ENCODE results near the gene CMIP.

CMIP gene

GRCh38 chr16:81630635-81631031, 186.0 kb downstream of the CMIP start:
- Histone ChIP-seq H3K4me3 (ENCODE audit: insufficient read depth in 1 of 2, low read depth in 1 of 2, low read length in 2 of 2) (no peak overlapping the region), H3K27me3 (ENCODE audit: control insufficient read depth in 1 of 2, insufficient read depth in 1 of 2, low read length in 2 of 2) (no peaks in the 10 kb centered on the region), H3K36me3 (ENCODE audit: control insufficient read depth in 1 of 2, insufficient read depth in 2 of 2, low read depth in 1 of 2, low read length in 2 of 2) (peaks cover 0 to 9% of the 10 kb centered on the region in 2 experiments), H2BK15ac (ENCODE audit: low read depth, poor library complexity, severe bottlenecking) (no peak overlapping the region), H3K18ac (ENCODE audit: low read depth in 1 of 2, low read length in 2 of 2) (no peak overlapping the region), H4K91ac (ENCODE audit: low read length) (no peak overlapping the region), H3K79me1 (replicated peaks; ENCODE audit: low read length, poor library complexity, severe bottlenecking) (peaks cover 30% of the 10 kb centered on the region), H2AK5ac (ENCODE audit: low read length, severe bottlenecking) (no peak overlapping the region), H2BK120ac (ENCODE audit: low read depth, low read length) (no peak overlapping the region), H2AFZ (ENCODE audit: low read depth, low read length) (no peak overlapping the region), H3K9ac (ENCODE audit: low read length) (no peak overlapping the region), H3K23ac (ENCODE audit: low read length in 2 of 2) (no peak overlapping the region), H3K27ac (ENCODE audit: low read length, poor library complexity, severe bottlenecking) (no peak overlapping the region), H3K4me1 (ENCODE audit: control insufficient read depth, insufficient read depth, low read depth, low read length) (peaks cover 32% of the 10 kb centered on the region), H2BK12ac (ENCODE audit: low read length in 2 of 2) (no peak overlapping the region), H3K9me3 (ENCODE audit: control insufficient read depth, low read length) (no peaks in the 10 kb centered on the region), H3K4me2 (ENCODE audit: low read length, poor library complexity, severe bottlenecking) (no peak overlapping the region), H2BK5ac (ENCODE audit: low read depth, low read length, poor library complexity, severe bottlenecking) (no peak overlapping the region), H3K14ac (ENCODE audit: low read length in 2 of 2) (no peak overlapping the region), H4K8ac (ENCODE audit: low read length) (no peak overlapping the region), H3K4ac (ENCODE audit: low read depth in 1 of 2, low read length in 2 of 2) (no peak overlapping the region)
- no peak for DNase-seq
- 86% methylated on average over 5 of the region's 5 CpGs for WGBS

GRCh38 chr16:81632392-81633146, 188.0 kb downstream of the CMIP start:
- H3K27ac ChIP-seq (ENCODE audit: low read length, poor library complexity, severe bottlenecking): no peak overlapping the region
- no peak overlapping the region for H2AK5ac ChIP-seq (ENCODE audit: low read length, severe bottlenecking)
- H3K4me1 ChIP-seq (ENCODE audit: control insufficient read depth, insufficient read depth, low read depth, low read length): peaks cover 21% of the 10 kb centered on the region
- H3K27me3 ChIP-seq (ENCODE audit: control insufficient read depth in 1 of 2, insufficient read depth in 1 of 2, low read length in 2 of 2): no peaks in the 10 kb centered on the region
- no peak overlapping the region for H3K4ac ChIP-seq (ENCODE audit: low read depth in 1 of 2, low read length in 2 of 2)
- 52% methylated on average over 17 of the region's 18 CpGs for WGBS
- H2BK15ac ChIP-seq (ENCODE audit: low read depth, poor library complexity, severe bottlenecking): no peak overlapping the region
- no peak overlapping the region for H3K4me2 ChIP-seq (ENCODE audit: low read length, poor library complexity, severe bottlenecking)
- H4K91ac ChIP-seq (ENCODE audit: low read length): no peak overlapping the region
- peak overlapping the region in 1 of 2 experiments; percentile 9 for H3K23ac ChIP-seq (ENCODE audit: low read length in 2 of 2)
- H2BK5ac ChIP-seq (ENCODE audit: low read depth, low read length, poor library complexity, severe bottlenecking): no peak overlapping the region
- H3K79me1 ChIP-seq (replicated peaks; ENCODE audit: low read length, poor library complexity, severe bottlenecking): peaks cover 20% of the 10 kb centered on the region
- H3K9me3 ChIP-seq (ENCODE audit: control insufficient read depth, low read length): no peaks in the 10 kb centered on the region
- no peak overlapping the region for H3K4me3 ChIP-seq (ENCODE audit: insufficient read depth in 1 of 2, low read depth in 1 of 2, low read length in 2 of 2)
- H3K18ac ChIP-seq (ENCODE audit: low read depth in 1 of 2, low read length in 2 of 2): peak overlapping the region; percentile 34 to 61
- H3K9ac ChIP-seq (ENCODE audit: low read length): no peak overlapping the region
- no peak overlapping the region for H4K8ac ChIP-seq (ENCODE audit: low read length)
- peak; percentile 95 for DNase-seq
- H2AFZ ChIP-seq (ENCODE audit: low read depth, low read length): no peak overlapping the region
- H2BK120ac ChIP-seq (ENCODE audit: low read depth, low read length): no peak overlapping the region
- peak overlapping the region in 1 of 2 experiments; percentile 58 for H3K14ac ChIP-seq (ENCODE audit: low read length in 2 of 2)
- peaks cover 0 to 4% of the 10 kb centered on the region in 2 experiments for H3K36me3 ChIP-seq (ENCODE audit: control insufficient read depth in 1 of 2, insufficient read depth in 2 of 2, low read depth in 1 of 2, low read length in 2 of 2)
- H2BK12ac ChIP-seq (ENCODE audit: low read length in 2 of 2): peak overlapping the region in 1 of 2 experiments; percentile 37

- no peak for DNase-seq
- Histone ChIP-seq H3K18ac (ENCODE audit: low read depth in 1 of 2, low read length in 2 of 2) (peak overlapping the region in 1 of 2 experiments; percentile 83), H3K4me3 (ENCODE audit: insufficient read depth in 1 of 2, low read depth in 1 of 2, low read length in 2 of 2) (no peak overlapping the region), H3K27ac (ENCODE audit: low read length, poor library complexity, severe bottlenecking) (no peak overlapping the region), H3K4me1 (ENCODE audit: control insufficient read depth, insufficient read depth, low read depth, low read length) (peaks cover 21% of the 10 kb centered on the region), H3K36me3 (ENCODE audit: control insufficient read depth in 1 of 2, insufficient read depth in 2 of 2, low read depth in 1 of 2, low read length in 2 of 2) (peaks cover 0 to 4% of the 10 kb centered on the region in 2 experiments), H2BK15ac (ENCODE audit: low read depth, poor library complexity, severe bottlenecking) (peak overlapping the region; percentile 39), H4K91ac (ENCODE audit: low read length) (no peak overlapping the region), H3K9me3 (ENCODE audit: control insufficient read depth, low read length) (no peaks in the 10 kb centered on the region), H4K8ac (ENCODE audit: low read length) (no peak overlapping the region), H2BK5ac (ENCODE audit: low read depth, low read length, poor library complexity, severe bottlenecking) (no peak overlapping the region), H3K79me1 (replicated peaks; ENCODE audit: low read length, poor library complexity, severe bottlenecking) (peaks cover 22% of the 10 kb centered on the region), H3K23ac (ENCODE audit: low read length in 2 of 2) (no peak overlapping the region), H3K9ac (ENCODE audit: low read length) (no peak overlapping the region), H3K4ac (ENCODE audit: low read depth in 1 of 2, low read length in 2 of 2) (peak overlapping the region in 1 of 2 experiments; percentile 44), H2BK120ac (ENCODE audit: low read depth, low read length) (no peak overlapping the region), H2BK12ac (ENCODE audit: low read length in 2 of 2) (peak overlapping the region in 1 of 2 experiments; percentile 76), H3K27me3 (ENCODE audit: control insufficient read depth in 1 of 2, insufficient read depth in 1 of 2, low read length in 2 of 2) (no peaks in the 10 kb centered on the region), H2AK5ac (ENCODE audit: low read length, severe bottlenecking) (no peak overlapping the region), H2AFZ (ENCODE audit: low read depth, low read length) (no peak overlapping the region), H3K14ac (ENCODE audit: low read length in 2 of 2) (peak overlapping the region in 1 of 2 experiments; percentile 45), H3K4me2 (ENCODE audit: low read length, poor library complexity, severe bottlenecking) (peak overlapping the region; percentile 9)
- WGBS: 63% methylated on average over 11 of the region's 11 CpGs
These were observed 188.6 kb downstream of the CMIP start for GRCh38 chr16:81633147-81633619.

GRCh38 chr16:81633680-81634379, 189.2 kb downstream of the CMIP start:
- H3K4ac ChIP-seq (ENCODE audit: low read depth in 1 of 2, low read length in 2 of 2): no peak overlapping the region
- H3K27ac ChIP-seq (ENCODE audit: low read length, poor library complexity, severe bottlenecking): no peak overlapping the region
- H3K27me3 ChIP-seq (ENCODE audit: control insufficient read depth in 1 of 2, insufficient read depth in 1 of 2, low read length in 2 of 2): no peaks in the 10 kb centered on the region
- no peak for DNase-seq
- H3K79me1 ChIP-seq (replicated peaks; ENCODE audit: low read length, poor library complexity, severe bottlenecking): peaks cover 22% of the 10 kb centered on the region
- H2AK5ac ChIP-seq (ENCODE audit: low read length, severe bottlenecking): no peak overlapping the region
- H3K36me3 ChIP-seq (ENCODE audit: control insufficient read depth in 1 of 2, insufficient read depth in 2 of 2, low read depth in 1 of 2, low read length in 2 of 2): peaks cover 0 to 4% of the 10 kb centered on the region in 2 experiments
- no peak overlapping the region for H3K4me3 ChIP-seq (ENCODE audit: insufficient read depth in 1 of 2, low read depth in 1 of 2, low read length in 2 of 2)
- WGBS: 56% methylated on average over 8 of the region's 8 CpGs
- no peak overlapping the region for H2BK12ac ChIP-seq (ENCODE audit: low read length in 2 of 2)
- no peak overlapping the region for H3K23ac ChIP-seq (ENCODE audit: low read length in 2 of 2)
- no peak overlapping the region for H2BK120ac ChIP-seq (ENCODE audit: low read depth, low read length)
- H3K4me1 ChIP-seq (ENCODE audit: control insufficient read depth, insufficient read depth, low read depth, low read length): peaks cover 21% of the 10 kb centered on the region
- no peak overlapping the region for H2BK15ac ChIP-seq (ENCODE audit: low read depth, poor library complexity, severe bottlenecking)
- H3K4me2 ChIP-seq (ENCODE audit: low read length, poor library complexity, severe bottlenecking): no peak overlapping the region
- no peaks in the 10 kb centered on the region for H3K9me3 ChIP-seq (ENCODE audit: control insufficient read depth, low read length)
- no peak overlapping the region for H3K9ac ChIP-seq (ENCODE audit: low read length)
- no peak overlapping the region for H3K18ac ChIP-seq (ENCODE audit: low read depth in 1 of 2, low read length in 2 of 2)
- no peak overlapping the region for H4K8ac ChIP-seq (ENCODE audit: low read length)
- H4K91ac ChIP-seq (ENCODE audit: low read length): no peak overlapping the region
- H2AFZ ChIP-seq (ENCODE audit: low read depth, low read length): no peak overlapping the region
- no peak overlapping the region for H3K14ac ChIP-seq (ENCODE audit: low read length in 2 of 2)
- no peak overlapping the region for H2BK5ac ChIP-seq (ENCODE audit: low read depth, low read length, poor library complexity, severe bottlenecking)
